GM12874 (cell line): Measurements from ENCODE around the gene KCNJ11.

Source experiments
- TF ChIP-seq, protein P1 (sequence below): IDR thresholded peaks from 2 replicates; pipeline ENCODE4 v1.5.1; 2011; ENCODE audit warnings: low read depth, mild to moderate bottlenecking, control low read depth, low read length, moderate library complexity; ENCODE audit not compliant: insufficient read depth

KCNJ11 gene

DNA sequence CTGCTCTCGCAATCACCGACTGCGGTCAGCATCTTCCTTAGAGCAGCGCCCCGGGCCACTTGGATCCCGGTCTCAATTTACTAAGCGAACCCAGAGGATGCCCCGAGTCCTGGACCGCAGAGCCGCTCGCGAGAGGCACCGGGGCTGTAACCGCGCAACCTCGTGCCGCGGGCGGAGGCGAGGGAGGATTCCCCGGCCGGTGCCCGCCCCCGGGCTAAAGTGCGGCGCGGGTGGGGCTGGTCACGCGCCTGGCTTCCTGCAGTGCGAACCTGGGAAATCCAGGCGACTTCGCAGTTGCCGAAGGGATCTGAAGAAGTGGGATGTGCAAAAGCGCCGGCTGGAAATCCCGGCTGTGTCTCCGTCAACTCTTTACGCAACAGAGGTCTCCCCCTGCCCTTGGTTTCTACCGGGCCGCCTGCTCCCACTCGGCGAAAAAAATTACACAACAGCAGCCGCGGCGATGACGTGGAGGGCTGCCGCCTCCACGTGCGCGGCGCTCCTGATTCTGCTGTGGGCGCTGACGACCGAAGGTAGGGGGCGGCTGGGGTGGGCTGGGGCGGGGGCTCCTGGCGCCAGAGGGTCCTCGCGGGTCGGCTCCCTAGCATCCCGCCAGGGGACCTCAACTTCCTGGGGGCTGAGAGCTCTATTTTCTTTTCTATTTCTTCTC lies 36.8 kb downstream of the KCNJ11 start, which contains the start of gene NCR3LG1:
Gene NCR3LG1 (plus strand): TSS at position 291 of the 667 bp plus-strand sequence. CDS start 170 bp downstream, at position 461.
- TF ChIP-seq, protein P1, sequence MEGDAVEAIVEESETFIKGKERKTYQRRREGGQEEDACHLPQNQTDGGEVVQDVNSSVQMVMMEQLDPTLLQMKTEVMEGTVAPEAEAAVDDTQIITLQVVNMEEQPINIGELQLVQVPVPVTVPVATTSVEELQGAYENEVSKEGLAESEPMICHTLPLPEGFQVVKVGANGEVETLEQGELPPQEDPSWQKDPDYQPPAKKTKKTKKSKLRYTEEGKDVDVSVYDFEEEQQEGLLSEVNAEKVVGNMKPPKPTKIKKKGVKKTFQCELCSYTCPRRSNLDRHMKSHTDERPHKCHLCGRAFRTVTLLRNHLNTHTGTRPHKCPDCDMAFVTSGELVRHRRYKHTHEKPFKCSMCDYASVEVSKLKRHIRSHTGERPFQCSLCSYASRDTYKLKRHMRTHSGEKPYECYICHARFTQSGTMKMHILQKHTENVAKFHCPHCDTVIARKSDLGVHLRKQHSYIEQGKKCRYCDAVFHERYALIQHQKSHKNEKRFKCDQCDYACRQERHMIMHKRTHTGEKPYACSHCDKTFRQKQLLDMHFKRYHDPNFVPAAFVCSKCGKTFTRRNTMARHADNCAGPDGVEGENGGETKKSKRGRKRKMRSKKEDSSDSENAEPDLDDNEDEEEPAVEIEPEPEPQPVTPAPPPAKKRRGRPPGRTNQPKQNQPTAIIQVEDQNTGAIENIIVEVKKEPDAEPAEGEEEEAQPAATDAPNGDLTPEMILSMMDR, result no peak

GRCh38 chr11:17351172-17351509 lies 37.3 kb downstream of the KCNJ11 start:
- TF ChIP-seq, protein P1, result no peak

- TF ChIP-seq, protein P1, result no peak
Measured at GRCh38 chr11:17350455-17351171, 37.8 kb downstream of the KCNJ11 start.

DNA sequence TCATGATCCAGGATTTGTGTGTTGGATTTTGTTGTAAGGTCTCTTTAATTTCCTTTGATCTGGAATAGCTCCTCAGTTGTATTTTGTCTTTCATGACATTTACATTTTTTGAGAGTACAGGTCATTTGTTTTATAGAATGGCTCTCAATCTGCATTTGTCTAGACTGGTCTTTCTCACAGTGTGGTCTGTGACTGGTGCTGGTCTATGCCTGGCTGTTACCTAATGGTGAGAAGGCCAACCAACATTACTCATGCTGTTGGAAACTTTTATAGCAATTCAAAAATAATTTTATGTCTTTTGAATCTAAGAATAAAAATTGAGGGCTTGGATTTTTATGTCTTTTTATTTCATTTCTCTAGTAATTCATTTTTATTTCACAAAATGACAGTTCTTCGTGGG lies 40.8 kb downstream of the KCNJ11 start:
- TF ChIP-seq, protein P1, result no peak

DNA sequence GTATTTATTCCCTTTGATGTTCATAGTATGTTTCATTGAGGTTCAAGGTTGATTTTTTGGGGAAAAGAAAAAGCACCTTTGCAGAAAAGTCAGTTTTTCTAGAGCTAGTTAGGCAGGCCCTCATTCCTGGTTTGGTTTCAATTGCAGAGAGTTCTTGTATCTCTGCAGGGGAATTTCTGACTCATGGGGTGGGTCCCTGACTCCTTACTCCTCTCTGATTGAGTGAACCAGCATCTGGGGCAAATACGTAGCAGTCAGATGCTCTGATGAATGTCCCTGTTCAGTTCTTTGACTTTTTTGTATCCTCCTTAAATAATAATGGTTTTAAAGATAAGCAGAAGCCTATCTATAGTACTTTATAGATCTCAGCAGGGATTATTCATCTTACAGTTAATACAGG lies 44.6 kb downstream of the KCNJ11 start:
- TF ChIP-seq, protein P1, result no peak

- TF ChIP-seq, protein P1, result no peak
Measured at GRCh38 chr11:17343257-17343656, 45.2 kb downstream of the KCNJ11 start.
